Measurements from ENCODE around the gene IL36B. TPM values are rescaled to one million over a fixed set of nuclear protein-coding genes. Genes with fewer than 3 reads are reported as not detected.

The IL36B gene
- total RNA-seq, 4 donors from 2014 or later = not detected

DNA sequence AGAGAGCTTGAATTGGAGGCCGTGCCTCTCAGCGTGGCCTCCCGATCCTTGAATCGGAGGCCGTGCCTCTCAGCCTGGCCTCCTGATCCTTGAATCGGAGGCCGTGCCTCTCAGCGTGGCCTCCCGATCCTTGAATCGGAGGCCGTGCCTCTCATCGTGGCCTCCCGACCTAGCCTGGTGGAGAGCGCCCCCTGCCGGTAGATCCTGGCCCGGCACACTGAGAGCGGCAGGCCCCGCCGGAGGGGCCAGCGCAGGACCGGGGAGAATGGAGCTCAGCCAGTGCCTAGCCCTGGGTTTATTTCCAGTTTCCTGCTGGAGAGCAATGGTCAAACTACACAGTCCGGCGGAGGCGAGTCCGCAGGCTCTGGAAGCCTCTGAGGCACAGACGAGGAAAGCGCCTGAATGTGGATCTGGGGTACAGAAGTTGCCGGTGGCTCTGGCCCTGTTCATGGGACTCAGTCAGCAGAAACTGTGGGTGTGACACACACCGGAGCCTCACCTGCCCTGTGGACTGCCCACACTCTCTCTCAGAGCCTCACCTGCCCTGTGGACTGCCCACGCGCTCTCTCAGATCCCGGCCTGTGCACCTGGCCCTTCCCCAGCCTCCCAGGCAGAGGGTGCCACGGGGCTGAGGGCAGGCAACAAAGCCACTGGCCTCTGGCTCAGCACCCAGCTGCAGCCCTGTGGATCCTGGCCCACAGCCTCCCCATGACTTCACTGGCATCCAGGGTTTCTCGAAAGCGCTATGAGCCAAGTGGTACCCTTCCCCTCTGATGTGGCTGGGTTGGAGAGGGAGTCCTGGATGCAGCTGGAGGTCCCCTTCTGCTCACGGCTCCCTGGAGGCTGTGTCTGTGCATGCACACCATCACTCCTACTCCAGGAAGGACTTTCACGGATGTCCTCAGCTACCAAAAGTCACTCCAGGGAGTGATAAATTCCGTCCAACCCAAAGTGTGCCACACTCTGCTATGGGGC, 1.5 kb downstream of the IL36B start:
- Histone ChIP-seq H3K4me3 (no peak overlapping the region), H3K27me3 (no peaks in the 10 kb centered on the region), H3K36me3 (no peaks in the 10 kb centered on the region), H3K4me1 (no peaks in the 10 kb centered on the region), H3K27ac (no peak overlapping the region), H3K9me3 (no peaks in the 10 kb centered on the region)
- DNase-seq = no peak
- intact Hi-C loops (cut with DNase I; ENCODE audit: low total_unique reads) = no loop called here
- TF ChIP-seq, protein P1, sequence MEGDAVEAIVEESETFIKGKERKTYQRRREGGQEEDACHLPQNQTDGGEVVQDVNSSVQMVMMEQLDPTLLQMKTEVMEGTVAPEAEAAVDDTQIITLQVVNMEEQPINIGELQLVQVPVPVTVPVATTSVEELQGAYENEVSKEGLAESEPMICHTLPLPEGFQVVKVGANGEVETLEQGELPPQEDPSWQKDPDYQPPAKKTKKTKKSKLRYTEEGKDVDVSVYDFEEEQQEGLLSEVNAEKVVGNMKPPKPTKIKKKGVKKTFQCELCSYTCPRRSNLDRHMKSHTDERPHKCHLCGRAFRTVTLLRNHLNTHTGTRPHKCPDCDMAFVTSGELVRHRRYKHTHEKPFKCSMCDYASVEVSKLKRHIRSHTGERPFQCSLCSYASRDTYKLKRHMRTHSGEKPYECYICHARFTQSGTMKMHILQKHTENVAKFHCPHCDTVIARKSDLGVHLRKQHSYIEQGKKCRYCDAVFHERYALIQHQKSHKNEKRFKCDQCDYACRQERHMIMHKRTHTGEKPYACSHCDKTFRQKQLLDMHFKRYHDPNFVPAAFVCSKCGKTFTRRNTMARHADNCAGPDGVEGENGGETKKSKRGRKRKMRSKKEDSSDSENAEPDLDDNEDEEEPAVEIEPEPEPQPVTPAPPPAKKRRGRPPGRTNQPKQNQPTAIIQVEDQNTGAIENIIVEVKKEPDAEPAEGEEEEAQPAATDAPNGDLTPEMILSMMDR (IDR thresholded peaks at IDR 0.05) = no peak
- TF ChIP-seq POLR2A (IDR thresholded peaks at IDR 0.05) = no peak

DNA sequence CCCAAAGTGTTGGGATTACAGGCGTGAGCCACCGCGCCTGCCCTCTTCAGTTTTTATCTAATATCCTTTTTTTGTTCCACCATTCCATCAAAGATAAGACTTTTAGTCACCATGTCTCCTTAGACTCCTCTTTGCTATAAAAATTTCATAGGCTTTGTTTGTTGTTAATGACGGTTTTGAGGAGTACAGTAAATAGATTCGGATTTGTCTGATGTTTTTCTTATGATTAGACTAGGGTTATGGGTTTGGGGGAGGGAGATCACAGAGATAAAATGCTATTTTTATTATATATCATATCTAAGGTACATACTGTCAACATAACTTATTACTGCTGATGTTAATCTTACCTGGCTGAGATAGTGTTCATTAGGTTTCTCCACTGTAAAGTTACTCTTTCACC, 6.2 kb downstream of the IL36B start:
- no peaks in the 10 kb centered on the region for H3K36me3 ChIP-seq
- H3K4me1 ChIP-seq = no peaks in the 10 kb centered on the region
- intact Hi-C loops (cut with DNase I; ENCODE audit: low total_unique reads) = no loop called here

GRCh38 chr2:113041871-113042270, 10.8 kb downstream of the IL36B start:
- intact Hi-C loops (cut with DNase I; ENCODE audit: low total_unique reads) = no loop called here
- H3K4me3 ChIP-seq = no peak overlapping the region

More for the DNA sequence above, 6.2 kb downstream of the IL36B start:
- no peak for DNase-seq
- Histone ChIP-seq H3K9me3 (no peaks in the 10 kb centered on the region), H3K27me3 (no peaks in the 10 kb centered on the region), H3K4me3 (no peak overlapping the region), H3K27ac (no peak overlapping the region)
- TF ChIP-seq, protein P1 (IDR thresholded peaks at IDR 0.05) = no peak
- TF ChIP-seq POLR2A (IDR thresholded peaks at IDR 0.05) = no peak

DNA sequence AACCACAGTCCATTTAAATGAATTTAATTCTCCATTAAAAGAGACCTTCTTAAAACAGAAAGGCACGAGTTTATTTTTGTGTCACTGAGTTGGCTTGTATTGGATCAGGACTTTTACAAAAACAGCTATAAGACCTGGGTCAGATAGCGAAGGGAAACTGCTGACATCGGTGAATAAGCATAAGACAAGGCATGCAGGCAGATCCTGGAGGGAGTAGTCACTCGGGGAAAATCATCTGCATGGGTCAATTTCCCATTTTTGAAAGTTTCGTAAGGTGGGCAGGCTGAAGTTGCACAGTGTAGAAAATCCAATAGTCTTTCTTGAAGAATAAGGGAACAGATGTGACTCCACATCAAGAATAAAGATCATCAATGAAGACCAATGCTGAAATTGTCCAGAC, 12.9 kb downstream of the IL36B start:
- Histone ChIP-seq H3K36me3 (no peaks in the 10 kb centered on the region), H3K4me1 (no peaks in the 10 kb centered on the region), H3K9me3 (no peaks in the 10 kb centered on the region), H3K4me3 (no peak overlapping the region), H3K27ac (no peak overlapping the region), H3K27me3 (no peaks in the 10 kb centered on the region)
- no peak for DNase-seq
- intact Hi-C loops (cut with DNase I; ENCODE audit: low total_unique reads) = no loop called here
- TF ChIP-seq, protein P1 (IDR thresholded peaks at IDR 0.05) = no peak
- no peak for TF ChIP-seq POLR2A (IDR thresholded peaks at IDR 0.05)

More at GRCh38 chr2:113041871-113042270, 10.8 kb downstream of the IL36B start:
- H3K27ac ChIP-seq = no peak overlapping the region
- no peaks in the 10 kb centered on the region for H3K4me1 ChIP-seq
- TF ChIP-seq, protein P1 (IDR thresholded peaks at IDR 0.05) = no peak
- no peak for TF ChIP-seq POLR2A (IDR thresholded peaks at IDR 0.05)
- H3K36me3 ChIP-seq = no peaks in the 10 kb centered on the region
- H3K27me3 ChIP-seq = no peaks in the 10 kb centered on the region
- DNase-seq = no peak
- no peaks in the 10 kb centered on the region for H3K9me3 ChIP-seq

DNA sequence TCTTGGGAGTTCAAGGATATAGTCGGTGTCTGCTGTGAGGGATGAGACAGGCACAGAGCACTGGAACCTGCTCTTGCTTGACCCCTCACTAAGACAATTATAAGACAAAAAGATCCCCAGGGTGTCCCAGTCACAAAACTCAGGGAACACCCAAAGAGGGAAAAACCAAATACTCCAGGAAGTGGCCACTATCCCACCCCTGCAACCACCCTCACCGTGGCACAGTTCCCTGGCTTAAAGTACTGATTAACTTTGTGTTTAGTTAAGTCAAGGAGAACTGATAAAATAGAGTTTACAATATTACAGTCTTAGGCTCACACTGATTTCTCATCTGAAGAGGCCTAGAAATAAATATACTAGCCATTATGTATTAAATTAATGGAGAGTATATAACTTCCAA, 13.5 kb downstream of the IL36B start:
- no peak overlapping the region for H3K4me3 ChIP-seq
- H3K36me3 ChIP-seq = no peaks in the 10 kb centered on the region
- no peak for DNase-seq
- TF ChIP-seq, protein P1 (IDR thresholded peaks at IDR 0.05) = no peak
- TF ChIP-seq POLR2A (IDR thresholded peaks at IDR 0.05) = no peak
- H3K27me3 ChIP-seq = no peaks in the 10 kb centered on the region
- no peak overlapping the region for H3K27ac ChIP-seq
- H3K9me3 ChIP-seq = no peaks in the 10 kb centered on the region
- no peaks in the 10 kb centered on the region for H3K4me1 ChIP-seq
- intact Hi-C loops (cut with DNase I; ENCODE audit: low total_unique reads) = no loop called here

All from uterus (tissue), 4 donors.